ENCODE results near the gene DCD. TPM values are rescaled to one million over a fixed set of nuclear protein-coding genes. Genes with fewer than 3 reads are reported as not detected.

Gene DCD
- polyA plus RNA-seq, 4 donors, result not detected

DNA sequence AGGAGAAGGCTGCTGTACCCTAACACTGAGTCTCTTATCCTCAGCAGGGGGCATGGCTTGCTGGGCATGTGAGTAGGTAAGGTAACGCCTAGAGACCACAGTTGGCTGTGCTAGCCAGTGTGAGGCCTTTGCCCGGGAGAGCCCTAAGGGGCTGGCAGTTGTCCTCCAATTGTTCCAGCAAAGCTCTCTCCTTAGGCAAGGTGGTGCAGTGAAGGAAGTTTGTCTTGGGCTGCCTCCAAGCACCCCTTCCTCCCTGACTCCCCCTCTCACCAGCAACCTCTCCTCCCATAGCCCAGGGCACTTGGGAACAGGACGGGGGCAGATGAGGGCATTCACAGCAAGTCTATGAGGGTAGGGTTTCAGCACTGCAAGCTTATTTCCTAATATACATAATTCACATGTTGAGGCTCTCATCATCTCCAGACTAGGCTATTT, 36.4 kb downstream of the DCD start:
- no peak for DNase-seq (ENCODE audit: low read depth in 4 of 4, low spot score in 3 of 4)

DNA sequence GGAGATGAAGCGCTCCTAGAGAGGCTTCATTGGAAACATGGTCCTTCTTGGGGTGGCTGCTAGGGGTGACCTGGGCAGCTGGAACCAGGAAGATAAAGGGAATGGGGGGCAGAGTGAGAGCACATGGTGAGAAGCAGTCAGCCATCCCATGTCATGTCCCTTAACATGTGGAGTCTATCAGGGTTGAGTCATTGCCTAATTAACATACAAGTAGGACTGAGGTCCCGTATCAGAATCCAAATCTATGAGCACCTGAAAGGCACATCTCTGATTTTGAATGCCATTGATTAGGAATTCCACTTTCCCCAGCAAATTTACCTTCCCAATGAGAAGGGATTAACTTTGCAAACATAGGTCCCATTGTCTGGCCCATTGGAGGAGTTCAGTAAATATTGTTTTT, 39.4 kb downstream of the DCD start:
- no peak for DNase-seq (ENCODE audit: low read depth in 4 of 4, low spot score in 3 of 4)

DNA sequence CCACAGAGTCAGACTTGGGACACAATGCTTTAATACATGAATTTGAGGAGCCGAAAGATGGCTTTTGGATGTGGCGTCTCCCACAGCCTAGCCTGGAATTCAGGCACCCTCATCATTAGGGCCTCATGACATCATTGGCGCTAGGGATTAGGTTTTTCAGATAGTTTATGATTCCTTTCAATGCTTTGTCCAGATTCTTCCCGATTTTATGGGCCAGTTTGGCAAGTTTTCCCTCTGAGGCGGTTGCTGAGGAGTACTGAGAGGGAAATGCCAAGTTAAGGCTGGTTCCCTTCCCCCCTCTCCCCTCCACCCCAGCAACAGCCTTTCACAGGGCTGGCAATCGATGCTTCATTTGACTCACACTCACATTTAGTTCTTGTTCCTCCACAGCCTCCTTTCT, 40.0 kb downstream of the DCD start:
- DNase-seq (ENCODE audit: low read depth in 4 of 4, low spot score in 3 of 4), result no peak

DNA sequence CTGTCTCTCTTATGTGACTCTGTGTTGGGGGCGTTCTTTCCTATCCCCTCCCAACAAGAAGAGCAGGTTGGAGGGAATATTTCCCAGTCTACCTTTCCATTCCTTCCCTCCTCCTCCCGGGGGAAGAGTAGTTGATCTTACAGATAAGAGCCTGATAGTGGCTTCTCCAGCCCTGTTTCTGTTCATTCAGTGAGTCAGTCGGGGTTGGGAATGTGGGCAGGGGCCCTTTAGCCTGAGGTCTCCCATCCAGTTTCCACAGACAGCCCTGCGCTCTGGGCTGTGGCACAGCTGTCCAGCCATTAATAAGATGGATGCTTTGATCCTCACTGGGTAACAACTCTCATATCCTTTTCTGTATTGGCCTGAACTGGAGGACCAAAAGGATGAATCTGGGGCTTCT, 41.6 kb downstream of the DCD start:
- no peak for DNase-seq (ENCODE audit: low read depth in 4 of 4, low spot score in 3 of 4)

DNA sequence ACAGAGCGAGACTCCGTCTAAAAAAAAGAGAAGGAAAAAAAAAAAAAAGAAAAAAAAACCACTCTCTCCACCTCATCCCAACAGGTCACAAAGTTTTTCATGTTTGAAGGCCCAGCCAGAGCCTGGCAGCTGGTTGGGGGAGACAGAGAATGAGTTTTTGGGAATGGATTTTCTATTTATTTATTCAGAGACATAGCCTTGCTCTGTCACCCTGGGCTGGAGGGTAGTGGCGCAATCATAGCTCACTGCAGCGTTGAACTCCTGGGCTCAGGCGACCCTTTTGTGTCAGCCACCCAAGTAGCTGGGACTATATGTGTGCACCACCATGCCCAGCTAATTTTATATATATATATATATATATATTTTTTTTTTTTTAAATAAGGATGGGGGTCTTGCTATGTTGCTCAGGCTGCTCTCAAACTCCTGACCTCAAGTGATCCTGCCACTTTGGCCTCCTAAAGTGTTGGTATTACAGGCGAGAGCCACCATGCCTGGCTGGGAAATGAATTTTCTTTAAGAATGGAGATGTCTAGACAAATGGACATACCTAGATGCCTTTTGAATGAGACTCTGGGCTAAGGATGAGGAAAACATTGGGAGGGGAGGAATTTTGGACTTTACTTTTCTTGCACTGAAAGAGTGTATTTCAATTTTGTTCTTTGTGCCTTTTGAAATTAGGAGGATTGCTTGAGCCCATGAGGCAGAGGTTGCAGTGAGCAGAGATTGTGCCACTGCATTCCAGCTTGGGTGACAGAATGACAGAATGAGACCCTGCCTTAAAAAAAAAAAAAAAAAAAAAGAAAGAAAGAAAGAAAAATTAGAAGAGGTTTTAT, 42.8 kb downstream of the DCD start:
- DNase-seq (ENCODE audit: low read depth in 4 of 4, low spot score in 3 of 4), result no peak

DNA sequence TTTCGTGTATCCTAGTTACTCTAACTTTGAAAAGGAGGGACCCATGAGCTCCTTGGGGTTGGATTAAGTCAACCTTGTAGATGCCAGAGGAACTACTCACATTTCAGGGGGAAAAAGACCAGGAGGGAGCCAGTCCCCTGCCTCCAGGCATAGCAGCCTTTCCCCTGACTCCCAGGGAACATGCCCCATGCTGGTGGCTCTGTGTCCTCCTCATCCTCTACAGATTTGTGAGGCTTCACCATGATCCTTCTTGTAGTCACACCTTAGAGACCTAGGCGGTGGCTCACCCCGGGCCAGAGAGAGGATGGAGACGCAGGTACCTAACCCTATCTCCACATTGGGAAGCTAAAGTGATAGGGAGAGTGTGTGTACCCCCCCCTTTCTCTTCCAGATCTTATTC, 43.7 kb downstream of the DCD start:
- DNase-seq (ENCODE audit: low read depth in 4 of 4, low spot score in 3 of 4), result no peak

DNA sequence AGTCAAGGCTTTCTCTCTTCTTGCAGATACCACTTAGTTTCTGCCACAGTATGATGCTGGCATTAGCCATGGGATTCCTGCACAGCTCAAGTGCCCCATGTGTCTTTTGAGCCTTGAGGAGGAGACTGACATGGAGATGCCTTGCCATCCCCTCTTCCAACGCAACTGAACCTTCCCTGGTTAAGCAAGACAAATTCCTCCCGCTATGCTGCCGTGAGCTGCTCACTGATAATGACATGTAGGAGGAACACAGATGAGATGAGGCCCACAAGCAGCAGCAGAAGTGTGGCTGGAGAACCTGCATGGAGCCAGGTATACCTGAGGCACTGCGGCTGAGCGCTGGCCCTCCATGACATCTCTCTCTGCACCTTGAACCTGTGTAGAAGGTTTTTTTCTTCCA, 44.3 kb downstream of the DCD start:
- DNase-seq (ENCODE audit: low read depth in 4 of 4, low spot score in 3 of 4), result no peak

DNA sequence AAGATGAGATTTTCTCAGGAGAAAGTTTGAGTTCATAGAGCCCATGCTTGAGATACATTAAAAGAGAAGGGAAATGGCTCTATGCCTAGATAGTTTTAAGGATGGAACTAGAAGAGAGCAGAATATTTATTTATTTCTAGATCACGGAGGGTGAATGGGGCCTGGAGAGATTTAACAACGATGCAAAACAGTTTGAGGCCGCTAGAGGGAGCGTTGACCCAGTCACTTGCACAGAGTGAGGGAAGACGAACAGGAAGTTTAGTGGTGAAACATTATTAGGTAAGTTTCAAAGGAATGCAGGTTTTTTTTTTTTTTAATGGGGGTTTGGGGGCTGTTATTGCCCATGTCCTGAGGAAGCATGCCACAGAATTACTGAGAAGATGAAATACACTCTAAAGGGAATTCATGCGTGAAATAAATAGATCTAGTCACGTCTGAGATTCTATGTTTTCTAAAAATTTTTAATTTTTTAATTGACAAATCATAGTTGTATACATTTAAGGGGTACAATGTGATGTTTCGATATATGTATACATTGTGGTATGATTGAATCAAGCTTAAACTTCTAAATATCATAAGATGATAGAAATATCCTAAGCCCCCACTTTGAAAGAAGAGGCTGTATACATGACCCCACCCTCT, 44.9 kb downstream of the DCD start:
- DNase-seq (ENCODE audit: low read depth in 4 of 4, low spot score in 3 of 4), result peak in 1 of 4 donors; percentile 47

DNA sequence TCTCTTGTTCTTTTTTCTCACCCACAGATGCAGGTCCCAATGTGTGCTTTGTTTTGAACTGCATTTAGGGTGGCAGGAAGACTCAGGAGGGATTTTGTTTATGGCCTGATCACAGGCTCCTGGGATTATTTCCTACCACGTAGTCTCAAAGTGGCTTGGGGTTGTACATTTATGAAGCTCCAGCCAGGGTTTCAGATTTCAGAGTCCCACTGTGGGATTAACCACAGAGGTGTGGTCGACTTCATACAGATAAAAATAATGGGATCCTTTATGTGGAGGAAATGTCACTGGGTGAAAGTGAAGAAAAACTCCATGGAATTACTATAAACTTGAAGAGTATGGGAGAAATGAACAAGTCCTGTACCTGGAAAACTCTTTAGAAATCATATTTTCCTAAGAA, 45.5 kb downstream of the DCD start:
- DNase-seq (ENCODE audit: low read depth in 4 of 4, low spot score in 3 of 4), result no peak

DNA sequence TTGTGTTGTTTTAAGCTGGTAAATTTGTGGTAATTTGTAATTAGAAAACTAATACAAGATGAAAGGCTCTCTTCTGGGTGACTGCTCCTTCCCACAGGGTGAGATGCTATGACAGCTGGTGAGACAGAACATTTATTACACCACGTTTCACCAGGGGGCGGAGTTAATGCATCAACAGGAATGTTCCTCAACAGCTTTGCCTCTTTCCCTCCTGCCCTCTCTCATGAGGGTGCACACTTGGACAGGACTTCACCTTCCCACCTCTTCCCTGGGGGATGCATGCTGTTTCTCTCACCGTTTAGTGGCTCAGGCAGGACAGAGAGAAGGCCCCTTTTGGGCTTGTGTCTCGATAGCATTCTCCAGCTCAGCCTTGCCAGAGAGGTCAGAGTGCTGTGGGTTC, 46.3 kb downstream of the DCD start:
- DNase-seq (ENCODE audit: low read depth in 4 of 4, low spot score in 3 of 4), result no peak

DNA sequence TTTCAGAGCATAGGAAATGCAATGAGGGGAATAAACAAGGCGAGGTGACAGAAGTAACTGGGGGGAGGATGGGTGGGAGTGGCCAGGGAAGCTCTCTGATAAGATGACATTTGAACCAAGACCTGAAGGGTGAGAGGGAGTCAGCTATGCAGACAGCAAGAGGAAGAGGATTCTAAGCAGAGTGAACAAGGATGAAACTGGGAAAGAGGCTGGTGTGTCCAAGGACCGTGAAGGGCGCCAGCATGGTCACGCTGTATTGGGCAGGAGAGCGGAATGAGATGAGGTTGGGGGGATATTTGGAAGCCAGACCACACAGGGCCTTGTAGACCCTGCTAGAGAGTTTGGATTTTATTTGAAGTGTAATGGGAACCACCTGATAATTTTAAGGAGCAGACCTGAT, 49.2 kb downstream of the DCD start:
- no peak for DNase-seq (ENCODE audit: low read depth in 4 of 4, low spot score in 3 of 4)

DNA sequence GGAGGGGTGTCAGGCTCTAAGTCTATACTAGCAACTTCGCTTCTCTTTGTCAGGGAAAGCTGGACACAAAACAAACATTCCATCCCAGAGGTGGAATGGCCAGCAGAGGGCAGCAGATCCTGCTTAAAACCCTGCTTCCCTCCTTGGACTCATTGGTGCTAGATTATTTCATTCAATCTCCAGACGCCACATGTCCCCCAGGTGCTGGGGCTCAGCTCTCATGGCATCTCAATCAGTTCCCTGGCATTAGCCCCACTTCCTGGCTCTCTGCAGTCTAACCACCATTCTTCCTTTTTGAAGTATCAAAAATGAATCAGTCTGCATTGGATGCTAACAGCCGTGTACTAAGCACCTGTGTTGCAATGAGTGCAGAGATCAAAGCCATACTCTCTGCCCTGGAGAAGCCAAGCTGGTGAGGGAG, 51.6 kb downstream of the DCD start:
- peak; percentile 59 to 77 (median 67) for DNase-seq (ENCODE audit: low read depth in 4 of 4, low spot score in 3 of 4)

DNA sequence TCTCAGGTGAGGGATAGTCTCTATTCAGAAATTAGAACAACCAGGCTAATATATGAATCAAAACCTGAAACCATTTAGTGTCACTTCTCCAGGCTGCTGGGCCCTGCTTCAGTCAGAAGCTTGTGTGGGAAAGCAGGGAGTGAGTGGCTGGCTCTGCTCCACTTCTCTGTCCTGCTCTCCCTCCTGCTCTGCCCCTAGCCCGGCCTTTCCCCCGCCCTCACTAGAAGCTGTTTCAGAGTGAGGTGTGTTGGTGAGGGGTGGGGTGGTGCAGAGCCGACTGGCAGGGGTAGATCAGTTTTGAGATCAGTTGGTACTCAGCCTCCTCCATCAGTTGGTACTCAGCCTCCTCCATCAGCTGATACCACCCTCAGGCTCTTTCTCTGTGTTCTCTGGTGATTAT, 52.7 kb downstream of the DCD start:
- DNase-seq (ENCODE audit: low read depth in 4 of 4, low spot score in 3 of 4), result no peak

Other genes with a start within 250 kb of the DCD start
- 10 to 100 TPM; 39.2 to 50.6 (median 44.7) TPM for gene ITGA5, start 229.1 kb downstream of the DCD start, polyA plus RNA-seq (ENCODE audit: insufficient read length in 4 of 4)
- gene GTSF1, start 174.8 kb downstream of the DCD start, polyA plus RNA-seq (ENCODE audit: insufficient read length in 4 of 4), result under 1 TPM in 1 of 4 donors, not detected in 3; 0.04 TPM
- gene NCKAP1L, start 150.6 kb downstream of the DCD start, polyA plus RNA-seq (ENCODE audit: insufficient read length in 4 of 4), result 1 to 10 TPM; 3.4 to 4.0 (median 3.6) TPM
- gene PDE1B, start 98.8 kb downstream of the DCD start, polyA plus RNA-seq (ENCODE audit: insufficient read length in 4 of 4), result 1 to 10 TPM; 8.0 to 9.5 (median 8.8) TPM
- gene PPP1R1A, start 59.7 kb downstream of the DCD start, polyA plus RNA-seq (ENCODE audit: insufficient read length in 4 of 4), result 10 to 100 TPM; 52.2 to 64.5 (median 60.9) TPM
- gene LACRT, start 13.5 kb downstream of the DCD start, polyA plus RNA-seq (ENCODE audit: insufficient read length in 4 of 4), result not detected
- not detected for gene MUCL1, start 206.2 kb upstream of the DCD start, polyA plus RNA-seq (ENCODE audit: insufficient read length in 4 of 4)

All from right renal pelvis (tissue), 4 donors.